HEK293 (cell line): ENCODE results near the gene SOHLH2.
A peak's percentile ranks its signal among the peaks of the same experiment; 100 is the strongest.

Experiments
- CTCF ChIA-PET: fragments of 350-600 bp; formaldehyde crosslinking; extraction: SDS; loops from one replicate; lab custom pipeline; 2021; ENCODE audit warnings: antibody characterized with exemption; lab: Yijun Ruan, JAX
- POLR2A ChIA-PET: fragments of 300-600 bp; formaldehyde crosslinking; extraction: SDS; loops from one replicate; lab custom pipeline; 2020; ENCODE audit warnings: antibody characterized with exemption, inconsistent platforms; lab: Yijun Ruan, JAX
- H3K27ac ChIP-seq: fragments of 200-500 bp; sonication (Bioruptor generic); 2 replicates; pipeline ENCODE4 v1.5.1; 2014; ENCODE audit warnings: low read depth, low read length, control low read depth, inconsistent platforms; ENCODE audit errors: extremely low read depth
- H3K36me3 ChIP-seq, 2 experiments: fragments of 200-500 bp in 1 of 2; sonication (Bioruptor generic) in 1 of 2; 1 replicate in 1 of 2; 2 replicates in 1 of 2; pipeline ENCODE4 v1.5.1; 2014 to 2017; ENCODE audit warnings: inconsistent platforms in 2 of 2, low read length in 2 of 2; ENCODE audit not compliant: control insufficient read depth in 2 of 2, insufficient read depth in 1 of 2
- H3K4me1 ChIP-seq: fragments of 200-500 bp; sonication (Bioruptor generic); 2 replicates; pipeline ENCODE4 v1.5.1; 2014; ENCODE audit warnings: mild to moderate bottlenecking, low read length, inconsistent platforms; ENCODE audit not compliant: control insufficient read depth, insufficient read depth
- H3K4me3 ChIP-seq: 2 replicates; pipeline ENCODE4 v1.5.1; 2011; ENCODE audit warnings: low read depth, mild to moderate bottlenecking, control low read depth, low read length, moderate library complexity
- H3K9me3 ChIP-seq: fragments of 200-500 bp; sonication (Bioruptor generic); 2 replicates; pipeline ENCODE4 v1.5.1; 2014; ENCODE audit warnings: low read depth, low read length, inconsistent platforms; ENCODE audit not compliant: control insufficient read depth, insufficient read depth
- FEZF1 ChIP-seq: fragments of 450-650 bp; formaldehyde crosslinking; IDR thresholded peaks from 2 replicates; pipeline ENCODE4 v1.5.1; 2016; ENCODE audit warnings: missing biosample characterization, missing genetic modification characterization
- GLIS1 ChIP-seq: fragments of 450-650 bp; formaldehyde crosslinking; IDR thresholded peaks from 2 replicates; pipeline ENCODE4 v1.5.1; 2016; ENCODE audit warnings: missing biosample characterization, missing genetic modification characterization
- KLF9 ChIP-seq: fragments of 450-650 bp; formaldehyde crosslinking; IDR thresholded peaks from 2 replicates; pipeline ENCODE4 v1.5.1; 2016; ENCODE audit warnings: missing biosample characterization, missing genetic modification characterization, low read depth
- SALL2 ChIP-seq: fragments of 450-650 bp; formaldehyde crosslinking; IDR thresholded peaks from 2 replicates; pipeline ENCODE4 v1.5.0; 2017; ENCODE audit warnings: missing biosample characterization, mild to moderate bottlenecking, missing genetic modification characterization, borderline replicate concordance
- SCRT2 ChIP-seq: fragments of 450-650 bp; formaldehyde crosslinking; IDR thresholded peaks from 2 replicates; pipeline ENCODE4 v1.5.1; 2016; ENCODE audit warnings: missing biosample characterization, missing genetic modification characterization
- TRIM28 ChIP-seq: IDR thresholded peaks from 2 replicates; pipeline ENCODE4 v1.6.1; 2011; ENCODE audit warnings: low read length, control low read depth, borderline replicate concordance
- WT1 ChIP-seq: fragments of 450-650 bp; formaldehyde crosslinking; IDR thresholded peaks from 2 replicates; pipeline ENCODE4 v1.5.1; 2016; ENCODE audit warnings: missing biosample characterization, missing genetic modification characterization
- YY2 ChIP-seq: fragments of 450-650 bp; formaldehyde crosslinking; IDR thresholded peaks from 2 replicates; pipeline ENCODE4 v1.5.1; 2016; ENCODE audit warnings: missing biosample characterization, missing genetic modification characterization
- ZBTB21 ChIP-seq: fragments of 450-650 bp; formaldehyde crosslinking; IDR thresholded peaks from 2 replicates; pipeline ENCODE4 v1.5.1; 2017; ENCODE audit warnings: missing biosample characterization, missing genetic modification characterization
- ZBTB7A ChIP-seq: fragments of 450-650 bp; formaldehyde crosslinking; IDR thresholded peaks from 2 replicates; pipeline ENCODE4 v1.5.1; 2016; ENCODE audit warnings: low read depth, missing biosample characterization, missing genetic modification characterization
- ZIC2 ChIP-seq: fragments of 450-650 bp; formaldehyde crosslinking; IDR thresholded peaks from 2 replicates; pipeline ENCODE4 v1.5.1; 2016; ENCODE audit warnings: missing biosample characterization, missing genetic modification characterization
- ZNF10 ChIP-seq: fragments of 450-650 bp; formaldehyde crosslinking; IDR thresholded peaks from 2 replicates; pipeline ENCODE4 v1.5.1; 2017; ENCODE audit warnings: missing biosample characterization, missing genetic modification characterization
- ZNF600 ChIP-seq: fragments of 450-650 bp; formaldehyde crosslinking; IDR thresholded peaks from 2 replicates; pipeline ENCODE4 v1.5.1; 2016; ENCODE audit warnings: missing biosample characterization, missing genetic modification characterization
- ZNF621 ChIP-seq: fragments of 450-650 bp; formaldehyde crosslinking; IDR thresholded peaks from 2 replicates; pipeline ENCODE4 v1.5.1; 2017; ENCODE audit warnings: missing biosample characterization, missing genetic modification characterization
- ZNF768 ChIP-seq: fragments of 450-650 bp; formaldehyde crosslinking; IDR thresholded peaks from 2 replicates; pipeline ENCODE4 v1.5.1; 2018; ENCODE audit warnings: missing biosample characterization, mild to moderate bottlenecking, missing genetic modification characterization
- ZNF777 ChIP-seq: fragments of 450-650 bp; formaldehyde crosslinking; IDR thresholded peaks from 2 replicates; pipeline ENCODE4 v1.5.1; 2017; ENCODE audit warnings: missing biosample characterization, missing genetic modification characterization, borderline replicate concordance
- TF ChIP-seq, protein P1 (sequence below): fragments of 450-650 bp; formaldehyde crosslinking; IDR thresholded peaks from 2 replicates; pipeline ENCODE4 v1.5.1; 2016; ENCODE audit warnings: missing biosample characterization, missing genetic modification characterization, borderline replicate concordance
- TF ChIP-seq, protein P2 (sequence below): fragments of 450-650 bp; formaldehyde crosslinking; IDR thresholded peaks from 2 replicates; pipeline ENCODE4 v1.5.1; 2016; ENCODE audit warnings: missing biosample characterization, missing genetic modification characterization, low read depth
- TF ChIP-seq, protein P3 (sequence below): fragments of 450-650 bp; formaldehyde crosslinking; IDR thresholded peaks from 2 replicates; pipeline ENCODE4 v1.5.1; 2016; ENCODE audit warnings: missing biosample characterization, missing genetic modification characterization

The SOHLH2 gene

DNA sequence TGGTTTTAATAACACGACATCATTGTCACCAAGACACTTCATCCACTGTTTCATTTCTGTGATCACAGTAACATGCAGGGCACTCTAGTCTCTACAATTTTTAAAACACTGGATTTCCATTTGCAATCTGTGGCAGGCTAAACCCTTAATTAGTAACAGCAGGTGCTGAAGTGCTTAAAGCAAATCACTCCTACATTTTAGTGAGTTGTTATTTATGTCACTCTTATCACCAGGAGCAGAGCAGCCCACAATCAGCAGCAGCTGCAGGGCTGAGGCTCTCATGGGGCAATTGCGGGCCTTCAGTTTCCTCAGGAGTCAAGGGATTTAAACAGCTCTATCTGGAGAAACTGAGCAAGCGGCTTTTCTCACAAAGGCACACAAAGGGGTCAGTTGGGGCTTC, 1.6 kb downstream of the SOHLH2 start (continued):
- no peak for TF ChIP-seq SCRT2 (tag by site-specific recombination)
- TF ChIP-seq WT1 (tag by site-specific recombination): 0 out of 2 replicates have a peak, but pooled peaks have one; percentile 24
- TF ChIP-seq SALL2 (tag by site-specific recombination): no peak
- no peak for TF ChIP-seq ZNF10 (tag by site-specific recombination)
- TF ChIP-seq, all 188 proteins: peak for 3

DNA sequence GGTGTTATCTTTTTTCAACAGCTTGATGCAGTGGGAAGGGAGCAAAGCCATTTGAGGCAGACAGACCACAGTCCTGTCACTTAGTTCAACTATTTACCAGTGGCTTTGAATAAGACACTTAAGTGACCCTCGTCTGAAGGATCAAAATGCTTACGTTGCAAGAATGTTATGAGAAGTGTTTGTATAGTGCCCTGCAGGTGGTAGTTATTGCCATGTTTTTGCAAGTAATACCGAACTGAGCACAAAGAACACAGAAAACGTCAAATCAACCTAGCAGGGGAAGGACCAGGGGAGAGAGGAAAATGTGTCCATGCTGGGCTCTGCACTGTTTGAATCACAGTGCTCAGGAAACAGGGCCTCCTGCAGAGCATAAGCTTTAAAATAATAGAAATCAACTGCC, 2.8 kb downstream of the SOHLH2 start:
- H3K4me3 ChIP-seq: no peak overlapping the region
- no peaks in the 10 kb centered on the region for H3K9me3 ChIP-seq
- ChIA-PET CTCF (no interaction called here), POLR2A (no interaction called here)
- H3K36me3 ChIP-seq: no peaks in the 10 kb centered on the region
- TF ChIP-seq KLF9 (tag by site-specific recombination): no peak
- TF ChIP-seq ZNF768 (tag by site-specific recombination): no peak
- no peak for TF ChIP-seq ZNF777 (tag by site-specific recombination)
- TF ChIP-seq YY2 (tag by site-specific recombination): no peak
- TF ChIP-seq, protein P1, sequence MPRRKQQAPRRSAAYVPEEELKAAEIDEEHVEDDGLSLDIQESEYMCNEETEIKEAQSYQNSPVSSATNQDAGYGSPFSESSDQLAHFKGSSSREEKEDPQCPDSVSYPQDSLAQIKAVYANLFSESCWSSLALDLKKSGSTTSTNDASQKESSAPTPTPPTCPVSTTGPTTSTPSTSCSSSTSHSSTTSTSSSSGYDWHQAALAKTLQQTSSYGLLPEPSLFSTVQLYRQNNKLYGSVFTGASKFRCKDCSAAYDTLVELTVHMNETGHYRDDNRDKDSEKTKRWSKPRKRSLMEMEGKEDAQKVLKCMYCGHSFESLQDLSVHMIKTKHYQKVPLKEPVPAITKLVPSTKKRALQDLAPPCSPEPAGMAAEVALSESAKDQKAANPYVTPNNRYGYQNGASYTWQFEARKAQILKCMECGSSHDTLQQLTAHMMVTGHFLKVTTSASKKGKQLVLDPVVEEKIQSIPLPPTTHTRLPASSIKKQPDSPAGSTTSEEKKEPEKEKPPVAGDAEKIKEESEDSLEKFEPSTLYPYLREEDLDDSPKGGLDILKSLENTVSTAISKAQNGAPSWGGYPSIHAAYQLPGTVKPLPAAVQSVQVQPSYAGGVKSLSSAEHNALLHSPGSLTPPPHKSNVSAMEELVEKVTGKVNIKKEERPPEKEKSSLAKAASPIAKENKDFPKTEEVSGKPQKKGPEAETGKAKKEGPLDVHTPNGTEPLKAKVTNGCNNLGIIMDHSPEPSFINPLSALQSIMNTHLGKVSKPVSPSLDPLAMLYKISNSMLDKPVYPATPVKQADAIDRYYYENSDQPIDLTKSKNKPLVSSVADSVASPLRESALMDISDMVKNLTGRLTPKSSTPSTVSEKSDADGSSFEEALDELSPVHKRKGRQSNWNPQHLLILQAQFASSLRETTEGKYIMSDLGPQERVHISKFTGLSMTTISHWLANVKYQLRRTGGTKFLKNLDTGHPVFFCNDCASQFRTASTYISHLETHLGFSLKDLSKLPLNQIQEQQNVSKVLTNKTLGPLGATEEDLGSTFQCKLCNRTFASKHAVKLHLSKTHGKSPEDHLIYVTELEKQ (tag by site-specific recombination): no peak
- TF ChIP-seq, protein P2, sequence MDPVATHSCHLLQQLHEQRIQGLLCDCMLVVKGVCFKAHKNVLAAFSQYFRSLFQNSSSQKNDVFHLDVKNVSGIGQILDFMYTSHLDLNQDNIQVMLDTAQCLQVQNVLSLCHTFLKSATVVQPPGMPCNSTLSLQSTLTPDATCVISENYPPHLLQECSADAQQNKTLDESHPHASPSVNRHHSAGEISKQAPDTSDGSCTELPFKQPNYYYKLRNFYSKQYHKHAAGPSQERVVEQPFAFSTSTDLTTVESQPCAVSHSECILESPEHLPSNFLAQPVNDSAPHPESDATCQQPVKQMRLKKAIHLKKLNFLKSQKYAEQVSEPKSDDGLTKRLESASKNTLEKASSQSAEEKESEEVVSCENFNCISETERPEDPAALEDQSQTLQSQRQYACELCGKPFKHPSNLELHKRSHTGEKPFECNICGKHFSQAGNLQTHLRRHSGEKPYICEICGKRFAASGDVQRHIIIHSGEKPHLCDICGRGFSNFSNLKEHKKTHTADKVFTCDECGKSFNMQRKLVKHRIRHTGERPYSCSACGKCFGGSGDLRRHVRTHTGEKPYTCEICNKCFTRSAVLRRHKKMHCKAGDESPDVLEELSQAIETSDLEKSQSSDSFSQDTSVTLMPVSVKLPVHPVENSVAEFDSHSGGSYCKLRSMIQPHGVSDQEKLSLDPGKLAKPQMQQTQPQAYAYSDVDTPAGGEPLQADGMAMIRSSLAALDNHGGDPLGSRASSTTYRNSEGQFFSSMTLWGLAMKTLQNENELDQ (tag by site-specific recombination): no peak
- TF ChIP-seq TRIM28: 0 out of 2 replicates have a peak, but pooled peaks have one; percentile 26
- TF ChIP-seq, protein P3, sequence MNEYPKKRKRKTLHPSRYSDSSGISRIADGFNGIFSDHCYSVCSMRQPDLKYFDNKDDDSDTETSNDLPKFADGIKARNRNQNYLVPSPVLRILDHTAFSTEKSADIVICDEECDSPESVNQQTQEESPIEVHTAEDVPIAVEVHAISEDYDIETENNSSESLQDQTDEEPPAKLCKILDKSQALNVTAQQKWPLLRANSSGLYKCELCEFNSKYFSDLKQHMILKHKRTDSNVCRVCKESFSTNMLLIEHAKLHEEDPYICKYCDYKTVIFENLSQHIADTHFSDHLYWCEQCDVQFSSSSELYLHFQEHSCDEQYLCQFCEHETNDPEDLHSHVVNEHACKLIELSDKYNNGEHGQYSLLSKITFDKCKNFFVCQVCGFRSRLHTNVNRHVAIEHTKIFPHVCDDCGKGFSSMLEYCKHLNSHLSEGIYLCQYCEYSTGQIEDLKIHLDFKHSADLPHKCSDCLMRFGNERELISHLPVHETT (tag by site-specific recombination): no peak
- TF ChIP-seq SCRT2 (tag by site-specific recombination): no peak
- TF ChIP-seq ZNF621 (tag by site-specific recombination): no peak
- peak; percentile 89 for TF ChIP-seq ZIC2 (tag by site-specific recombination)
- peak; percentile 35; the same call in 1 of the 2 replicates for TF ChIP-seq GLIS1 (tag by site-specific recombination)
- no peak for TF ChIP-seq FEZF1 (tag by site-specific recombination)
- TF ChIP-seq ZNF600 (tag by site-specific recombination): no peak
- TF ChIP-seq SALL2 (tag by site-specific recombination): no peak
- TF ChIP-seq ZBTB7A (tag by site-specific recombination): no peak
- TF ChIP-seq ZBTB21 (tag by site-specific recombination): no peak
- H3K4me1 ChIP-seq: no peaks in the 10 kb centered on the region
- no peak overlapping the region for H3K27ac ChIP-seq
